Measurements from ENCODE around the gene COL1A1.

Gene COL1A1

DNA sequence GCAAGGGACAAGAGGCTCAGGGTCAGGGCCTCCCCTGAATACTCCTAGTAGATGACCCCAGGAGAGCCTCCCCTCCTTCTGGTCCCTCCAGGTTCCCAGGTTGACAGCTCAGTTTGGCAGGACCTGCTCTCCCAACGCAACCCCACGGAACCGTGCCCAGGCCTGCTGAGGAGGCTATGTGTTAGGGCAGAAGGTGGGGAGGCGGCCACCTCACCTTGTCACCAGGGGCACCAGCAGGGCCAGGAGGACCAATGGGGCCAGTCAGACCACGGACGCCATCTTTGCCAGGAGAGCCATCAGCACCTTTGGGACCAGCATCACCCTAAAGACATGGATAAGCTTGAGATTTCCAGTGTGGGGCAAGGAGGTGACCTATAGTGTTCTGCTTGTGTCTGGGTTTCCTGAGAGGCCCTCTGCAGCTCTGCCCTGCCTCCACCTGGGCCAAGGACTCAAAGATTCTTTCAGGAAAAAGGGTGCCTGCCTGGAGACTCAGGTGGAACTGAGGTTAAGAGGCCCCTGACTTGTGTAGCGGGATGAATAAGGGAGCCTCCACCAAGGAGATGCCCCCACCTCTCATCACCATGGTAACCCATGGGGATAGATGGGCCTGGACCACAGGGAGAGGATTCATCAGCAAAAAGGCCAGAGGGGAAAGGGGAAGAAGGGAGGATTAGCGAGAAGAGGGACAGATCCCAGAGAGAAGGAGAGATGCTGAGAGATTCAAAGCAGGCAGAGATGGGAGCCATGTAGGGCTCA, 10.7 kb downstream of the COL1A1 start:
- TF ChIP-seq, protein P1, sequence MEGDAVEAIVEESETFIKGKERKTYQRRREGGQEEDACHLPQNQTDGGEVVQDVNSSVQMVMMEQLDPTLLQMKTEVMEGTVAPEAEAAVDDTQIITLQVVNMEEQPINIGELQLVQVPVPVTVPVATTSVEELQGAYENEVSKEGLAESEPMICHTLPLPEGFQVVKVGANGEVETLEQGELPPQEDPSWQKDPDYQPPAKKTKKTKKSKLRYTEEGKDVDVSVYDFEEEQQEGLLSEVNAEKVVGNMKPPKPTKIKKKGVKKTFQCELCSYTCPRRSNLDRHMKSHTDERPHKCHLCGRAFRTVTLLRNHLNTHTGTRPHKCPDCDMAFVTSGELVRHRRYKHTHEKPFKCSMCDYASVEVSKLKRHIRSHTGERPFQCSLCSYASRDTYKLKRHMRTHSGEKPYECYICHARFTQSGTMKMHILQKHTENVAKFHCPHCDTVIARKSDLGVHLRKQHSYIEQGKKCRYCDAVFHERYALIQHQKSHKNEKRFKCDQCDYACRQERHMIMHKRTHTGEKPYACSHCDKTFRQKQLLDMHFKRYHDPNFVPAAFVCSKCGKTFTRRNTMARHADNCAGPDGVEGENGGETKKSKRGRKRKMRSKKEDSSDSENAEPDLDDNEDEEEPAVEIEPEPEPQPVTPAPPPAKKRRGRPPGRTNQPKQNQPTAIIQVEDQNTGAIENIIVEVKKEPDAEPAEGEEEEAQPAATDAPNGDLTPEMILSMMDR (IDR thresholded peaks at IDR 0.05; ENCODE audit: extremely low read depth, insufficient read depth, missing control alignments), result no peak
- in situ Hi-C loops (cut with MboI; ENCODE audit: low pct_unique_long_range_greater_than_20kb, low sequenced_read_pairs, unreplicated experiment), result no loop called here
- DNase-seq (ENCODE audit: low spot score), result no peak

DNA sequence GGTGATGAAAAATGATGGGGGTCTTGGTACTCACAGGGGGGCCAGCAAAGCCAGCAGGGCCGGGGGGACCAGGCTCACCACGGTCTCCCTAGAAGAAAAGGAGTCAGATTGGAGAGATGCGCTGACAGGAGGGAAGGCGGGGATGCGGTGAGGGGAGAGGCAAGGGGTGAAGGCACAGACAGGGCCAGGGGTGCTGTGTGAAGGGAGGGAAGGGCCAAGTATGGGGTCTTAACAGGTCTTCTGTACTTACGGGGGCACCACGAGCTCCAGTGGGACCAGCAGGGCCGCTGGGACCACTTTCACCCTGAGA, 11.2 kb downstream of the COL1A1 start:
- no peak for DNase-seq (ENCODE audit: low spot score)
- in situ Hi-C loops (cut with MboI; ENCODE audit: low pct_unique_long_range_greater_than_20kb, low sequenced_read_pairs, unreplicated experiment), result no loop called here
- TF ChIP-seq, protein P1 (IDR thresholded peaks at IDR 0.05; ENCODE audit: extremely low read depth, insufficient read depth, missing control alignments), result no peak

DNA sequence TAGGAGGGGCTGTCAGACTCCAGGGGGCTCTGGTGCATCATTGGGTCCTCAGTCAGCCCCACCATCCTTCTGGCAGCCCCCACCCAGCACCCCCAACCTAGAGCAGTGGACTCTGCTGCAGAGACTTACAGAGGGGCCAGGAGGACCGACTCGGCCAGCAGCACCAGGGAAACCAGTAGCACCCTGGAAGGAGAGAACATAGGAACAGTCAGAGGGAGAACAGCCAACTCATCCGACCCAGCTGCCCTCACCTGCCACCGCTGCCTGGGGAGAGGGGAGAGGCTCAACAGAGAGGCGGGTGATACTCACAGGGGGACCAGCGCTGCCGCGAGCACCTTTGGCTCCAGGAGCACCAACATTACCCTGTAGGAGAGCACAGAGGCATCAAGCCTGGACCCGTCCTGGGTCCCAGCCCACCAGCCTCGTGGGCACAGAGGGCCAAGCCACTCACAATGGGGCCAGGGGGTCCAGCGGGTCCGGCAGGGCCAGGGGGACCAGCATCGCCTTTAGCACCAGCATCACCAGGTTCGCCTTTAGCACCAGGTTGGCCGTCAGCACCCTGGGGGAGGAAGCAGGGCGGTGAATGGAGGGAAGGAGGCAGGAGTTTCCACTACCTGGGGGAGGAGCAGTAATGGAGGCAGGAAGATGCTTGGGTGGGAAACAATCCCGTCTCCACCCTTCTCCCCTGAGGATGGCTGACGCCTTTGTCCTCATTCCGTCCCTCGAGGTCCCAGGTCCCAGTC, 11.7 kb downstream of the COL1A1 start:
- TF ChIP-seq, protein P1 (IDR thresholded peaks at IDR 0.05; ENCODE audit: extremely low read depth, insufficient read depth, missing control alignments), result no peak
- no peak for DNase-seq (ENCODE audit: low spot score)
- in situ Hi-C loops (cut with MboI; ENCODE audit: low pct_unique_long_range_greater_than_20kb, low sequenced_read_pairs, unreplicated experiment), result no loop called here

DNA sequence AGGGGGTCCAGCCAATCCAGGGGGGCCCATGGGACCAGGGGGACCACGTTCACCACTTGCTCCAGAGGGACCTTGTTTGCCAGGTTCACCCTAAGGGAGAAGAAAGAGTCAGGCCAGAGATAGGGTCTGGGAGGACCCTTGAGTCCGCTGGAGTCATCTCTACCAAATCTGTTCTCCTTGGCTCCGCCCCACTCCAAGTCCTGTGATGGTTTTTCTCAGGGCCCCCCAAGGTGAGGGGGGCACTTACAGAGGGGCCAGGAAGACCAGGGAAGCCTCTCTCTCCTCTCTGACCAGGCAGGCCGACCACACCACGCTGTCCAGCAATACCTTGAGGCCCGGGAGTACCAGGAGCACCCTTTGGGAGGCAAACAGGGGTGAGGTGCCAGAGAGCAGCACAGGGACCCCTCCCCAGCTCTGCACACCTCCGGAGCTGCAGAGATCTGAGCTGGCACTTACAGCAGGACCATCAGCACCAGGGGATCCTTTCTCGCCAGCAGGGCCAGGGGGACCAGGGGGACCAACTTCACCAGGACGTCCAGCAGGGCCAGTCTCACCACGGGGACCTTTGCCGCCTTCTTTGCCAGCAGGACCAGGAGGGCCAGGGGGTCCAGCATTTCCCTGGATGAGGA, 12.4 kb downstream of the COL1A1 start:
- no peak for DNase-seq (ENCODE audit: low spot score)
- in situ Hi-C loops (cut with MboI; ENCODE audit: low pct_unique_long_range_greater_than_20kb, low sequenced_read_pairs, unreplicated experiment), result no loop called here
- TF ChIP-seq, protein P1 (IDR thresholded peaks at IDR 0.05; ENCODE audit: extremely low read depth, insufficient read depth, missing control alignments), result no peak

DNA sequence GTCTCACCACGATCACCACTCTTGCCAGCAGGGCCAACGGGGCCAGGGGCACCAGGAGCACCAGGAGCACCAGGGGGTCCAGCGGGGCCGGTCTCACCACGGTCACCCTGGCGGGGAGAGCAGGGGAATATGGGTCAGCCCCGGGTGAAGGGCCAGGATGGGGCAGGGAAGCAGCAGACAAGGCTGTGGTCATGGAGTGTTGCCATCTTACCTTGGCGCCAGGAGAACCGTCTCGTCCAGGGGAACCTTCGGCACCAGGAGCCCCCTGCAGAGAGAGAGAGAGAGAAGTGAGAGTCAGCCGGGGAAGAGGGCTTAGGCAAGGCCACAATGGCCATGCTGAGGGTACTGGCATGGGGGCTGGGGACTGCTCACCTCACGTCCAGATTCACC, 12.9 kb downstream of the COL1A1 start:
- in situ Hi-C loops (cut with MboI; ENCODE audit: low pct_unique_long_range_greater_than_20kb, low sequenced_read_pairs, unreplicated experiment), result no loop called here
- TF ChIP-seq, protein P1 (IDR thresholded peaks at IDR 0.05; ENCODE audit: extremely low read depth, insufficient read depth, missing control alignments), result no peak
- no peak for DNase-seq (ENCODE audit: low spot score)

DNA sequence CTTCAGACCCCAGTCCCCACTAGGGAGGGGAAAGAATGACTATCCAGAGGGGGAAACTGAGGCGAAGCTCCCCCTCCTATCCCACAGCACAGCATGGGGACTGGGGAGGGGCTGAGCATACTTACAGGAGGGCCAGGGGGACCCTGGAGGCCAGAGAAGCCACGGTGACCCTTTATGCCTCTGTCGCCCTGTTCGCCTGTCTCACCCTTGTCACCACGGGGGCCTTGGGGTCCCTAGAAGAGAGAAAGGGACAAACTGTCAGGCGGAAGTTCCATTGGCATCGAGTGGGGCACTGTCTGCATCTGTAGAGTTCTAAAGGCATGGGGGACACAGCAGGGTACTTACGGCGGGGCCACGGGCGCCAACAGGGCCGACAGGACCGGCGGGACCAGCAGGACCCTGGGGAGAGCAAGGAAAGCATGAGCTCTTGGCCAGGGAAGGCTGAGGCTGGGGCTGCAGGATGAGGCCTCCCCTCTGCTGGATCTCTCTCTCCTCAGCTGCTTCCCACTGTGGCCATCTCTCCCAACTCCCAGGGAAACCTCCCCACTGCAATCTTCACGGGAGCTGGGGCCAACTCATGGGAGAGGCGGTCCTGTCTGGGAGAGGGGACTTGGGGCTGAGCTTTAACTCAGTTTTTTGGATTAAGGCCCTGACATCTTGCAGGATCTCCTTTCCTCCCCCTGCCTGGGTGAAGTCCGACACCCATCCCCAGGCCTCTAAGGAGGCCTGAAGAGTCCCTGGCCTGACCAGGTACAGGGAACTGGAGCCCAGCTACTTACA, 13.5 kb downstream of the COL1A1 start:
- DNase-seq (ENCODE audit: low spot score), result no peak
- TF ChIP-seq, protein P1 (IDR thresholded peaks at IDR 0.05; ENCODE audit: extremely low read depth, insufficient read depth, missing control alignments), result no peak
- in situ Hi-C loops (cut with MboI; ENCODE audit: low pct_unique_long_range_greater_than_20kb, low sequenced_read_pairs, unreplicated experiment), result no loop called here
